ENCODE results near the gene POM121L2. TPM values are rescaled to one million over a fixed set of nuclear protein-coding genes. Genes with fewer than 3 reads are reported as not detected.
A peak's percentile ranks its signal among the peaks of the same experiment; 100 is the strongest.

POM121L2 gene
- total and polyA plus RNA-seq, 9 of the 15 experiments (the other 6 are each of a cell fraction or from before 2014, with no cell fraction given): 0.23 to 0.45 TPM; not detected in 7

DNA sequence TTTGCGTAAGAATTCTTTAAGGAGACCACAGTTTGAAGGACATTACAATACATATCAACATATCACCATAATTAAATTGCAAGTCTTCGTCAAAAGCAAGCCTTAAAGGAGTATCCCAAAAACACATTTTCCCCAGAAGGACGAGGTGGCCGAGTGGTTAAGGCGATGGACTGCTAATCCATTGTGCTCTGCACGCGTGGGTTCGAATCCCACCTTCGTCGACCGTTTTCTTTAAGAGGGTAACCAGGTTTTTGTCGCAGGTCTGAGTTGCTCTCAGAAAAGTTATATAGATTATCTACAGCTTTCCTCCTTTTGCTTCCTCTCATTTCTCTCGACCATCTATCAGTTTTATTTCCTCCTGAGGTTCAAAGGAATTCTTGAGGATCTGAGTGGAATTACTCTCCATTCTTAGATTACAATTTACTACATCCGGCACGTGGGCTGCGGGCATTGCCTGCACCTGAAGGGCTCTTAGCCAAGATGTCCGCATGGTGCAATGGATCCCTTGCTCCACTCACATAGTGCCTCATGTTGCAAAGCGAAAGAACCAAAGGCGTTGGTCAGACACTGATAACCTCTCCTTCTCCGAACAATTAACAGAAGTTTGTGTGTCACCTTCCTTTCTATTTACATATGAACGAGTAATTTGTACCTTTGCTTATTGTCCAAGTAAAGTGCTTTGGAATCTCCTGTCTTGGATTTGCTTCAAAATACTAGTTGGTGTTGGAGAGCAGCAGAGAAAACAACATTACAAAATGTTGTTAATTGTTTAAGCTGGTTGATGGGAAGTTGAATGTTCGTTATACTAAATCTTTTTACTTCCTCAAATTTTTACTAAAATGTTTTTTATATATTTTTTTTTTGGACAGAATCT lies 14.0 kb downstream of the POM121L2 start (continued):
- TF ChIP-seq ZNF584 (CRISPR knock-in tag; IDR thresholded peaks at IDR 0.05; ENCODE audit: low read depth) (no peak), BDP1 (IDR thresholded peaks at IDR 0.05; ENCODE audit: insufficient read depth, insufficient read length) (peak; percentile 73), RBM34 (IDR thresholded peaks at IDR 0.05; ENCODE audit: borderline replicate concordance, insufficient read depth, low read length) (no peak), MCM7 (IDR thresholded peaks at IDR 0.05) (no peak), ZNF589 (CRISPR knock-in tag; IDR thresholded peaks at IDR 0.05; ENCODE audit: low read depth) (peak; percentile 72; the same call in 1 of the 2 replicates), ZNF76 (CRISPR knock-in tag; IDR thresholded peaks at IDR 0.05; ENCODE audit: borderline replicate concordance) (no peak), CBX1 (IDR thresholded peaks at IDR 0.05; ENCODE audit: low read depth) (peak; percentile 72; the same call in 1 of the 2 replicates), GTF2F1 (IDR thresholded peaks at IDR 0.05; ENCODE audit: low read depth, low read length) (no peak), KDM4B (IDR thresholded peaks at IDR 0.05; ENCODE audit: borderline replicate concordance in 2 of 2, low read depth in 1 of 2) (0 out of 4 replicates have a peak, but pooled peaks of 1 of the 2 experiments have one; percentile 17), POLR2AphosphoS5 (IDR thresholded peaks at IDR 0.05; ENCODE audit: control insufficient read depth, insufficient read depth, low read depth, low read length) (no peak), GATAD2B (IDR thresholded peaks at IDR 0.05; ENCODE audit: borderline replicate concordance) (peak; percentile 89; the same call in 1 of the 2 replicates), DDX20 (tag; IDR thresholded peaks at IDR 0.05; ENCODE audit: low read depth) (no peak; the same call in 1 of the 2 replicates), ZNF436 (CRISPR knock-in tag; IDR thresholded peaks at IDR 0.05) (no peak), KLF10 (CRISPR knock-in tag; IDR thresholded peaks at IDR 0.05) (no peak), GABPA (tag; conservative IDR thresholded peaks at IDR 0.05; ENCODE audit: low read depth) (peak; percentile 26; the same call in 1 of the 2 replicates), SP2 (IDR thresholded peaks at IDR 0.05; ENCODE audit: extremely low read depth, low read depth, low read length, poor library complexity, severe bottlenecking) (no peak)
- TF ChIP-seq, protein P1, sequence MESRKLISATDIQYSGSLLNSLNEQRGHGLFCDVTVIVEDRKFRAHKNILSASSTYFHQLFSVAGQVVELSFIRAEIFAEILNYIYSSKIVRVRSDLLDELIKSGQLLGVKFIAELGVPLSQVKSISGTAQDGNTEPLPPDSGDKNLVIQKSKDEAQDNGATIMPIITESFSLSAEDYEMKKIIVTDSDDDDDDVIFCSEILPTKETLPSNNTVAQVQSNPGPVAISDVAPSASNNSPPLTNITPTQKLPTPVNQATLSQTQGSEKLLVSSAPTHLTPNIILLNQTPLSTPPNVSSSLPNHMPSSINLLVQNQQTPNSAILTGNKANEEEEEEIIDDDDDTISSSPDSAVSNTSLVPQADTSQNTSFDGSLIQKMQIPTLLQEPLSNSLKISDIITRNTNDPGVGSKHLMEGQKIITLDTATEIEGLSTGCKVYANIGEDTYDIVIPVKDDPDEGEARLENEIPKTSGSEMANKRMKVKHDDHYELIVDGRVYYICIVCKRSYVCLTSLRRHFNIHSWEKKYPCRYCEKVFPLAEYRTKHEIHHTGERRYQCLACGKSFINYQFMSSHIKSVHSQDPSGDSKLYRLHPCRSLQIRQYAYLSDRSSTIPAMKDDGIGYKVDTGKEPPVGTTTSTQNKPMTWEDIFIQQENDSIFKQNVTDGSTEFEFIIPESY (CRISPR knock-in tag; IDR thresholded peaks at IDR 0.05): peak; percentile 77
- TF ChIP-seq, protein P2, sequence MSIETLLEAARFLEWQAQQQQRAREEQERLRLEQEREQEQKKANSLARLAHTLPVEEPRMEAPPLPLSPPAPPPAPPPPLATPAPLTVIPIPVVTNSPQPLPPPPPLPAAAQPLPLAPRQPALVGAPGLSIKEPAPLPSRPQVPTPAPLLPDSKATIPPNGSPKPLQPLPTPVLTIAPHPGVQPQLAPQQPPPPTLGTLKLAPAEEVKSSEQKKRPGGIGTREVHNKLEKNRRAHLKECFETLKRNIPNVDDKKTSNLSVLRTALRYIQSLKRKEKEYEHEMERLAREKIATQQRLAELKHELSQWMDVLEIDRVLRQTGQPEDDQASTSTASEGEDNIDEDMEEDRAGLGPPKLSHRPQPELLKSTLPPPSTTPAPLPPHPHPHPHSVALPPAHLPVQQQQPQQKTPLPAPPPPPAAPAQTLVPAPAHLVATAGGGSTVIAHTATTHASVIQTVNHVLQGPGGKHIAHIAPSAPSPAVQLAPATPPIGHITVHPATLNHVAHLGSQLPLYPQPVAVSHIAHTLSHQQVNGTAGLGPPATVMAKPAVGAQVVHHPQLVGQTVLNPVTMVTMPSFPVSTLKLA (conservative IDR thresholded peaks at IDR 0.05): peak; percentile 83 to 88
- TF ChIP-seq, protein P3, sequence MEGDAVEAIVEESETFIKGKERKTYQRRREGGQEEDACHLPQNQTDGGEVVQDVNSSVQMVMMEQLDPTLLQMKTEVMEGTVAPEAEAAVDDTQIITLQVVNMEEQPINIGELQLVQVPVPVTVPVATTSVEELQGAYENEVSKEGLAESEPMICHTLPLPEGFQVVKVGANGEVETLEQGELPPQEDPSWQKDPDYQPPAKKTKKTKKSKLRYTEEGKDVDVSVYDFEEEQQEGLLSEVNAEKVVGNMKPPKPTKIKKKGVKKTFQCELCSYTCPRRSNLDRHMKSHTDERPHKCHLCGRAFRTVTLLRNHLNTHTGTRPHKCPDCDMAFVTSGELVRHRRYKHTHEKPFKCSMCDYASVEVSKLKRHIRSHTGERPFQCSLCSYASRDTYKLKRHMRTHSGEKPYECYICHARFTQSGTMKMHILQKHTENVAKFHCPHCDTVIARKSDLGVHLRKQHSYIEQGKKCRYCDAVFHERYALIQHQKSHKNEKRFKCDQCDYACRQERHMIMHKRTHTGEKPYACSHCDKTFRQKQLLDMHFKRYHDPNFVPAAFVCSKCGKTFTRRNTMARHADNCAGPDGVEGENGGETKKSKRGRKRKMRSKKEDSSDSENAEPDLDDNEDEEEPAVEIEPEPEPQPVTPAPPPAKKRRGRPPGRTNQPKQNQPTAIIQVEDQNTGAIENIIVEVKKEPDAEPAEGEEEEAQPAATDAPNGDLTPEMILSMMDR (IDR thresholded peaks at IDR 0.05 in 2 of 3, conservative IDR thresholded peaks at IDR 0.05 in 1 of 3; ENCODE audit: insufficient read depth in 2 of 3, low read depth in 1 of 3, low read length in 3 of 3): no peak
